GM21526 (cell line): ENCODE results near the gene OMP.

Experiments
- ATAC-seq: cut with Tn5 transposase; IDR thresholded peaks from one replicate; pipeline ENCODE4 v1.9.1; 2021; ENCODE audit warnings: moderate library complexity; ENCODE audit not compliant: unreplicated experiment, low FRiP score

Gene OMP

GRCh38 chr11:77150836-77151235 lies 48.2 kb downstream of the OMP start:
- ATAC-seq, result no peak

- no peak for ATAC-seq
These were observed 49.3 kb downstream of the OMP start for GRCh38 chr11:77151804-77152509.

- ATAC-seq, result no peak
These were observed 50.2 kb downstream of the OMP start for GRCh38 chr11:77152846-77153245.
